Stomach (tissue), 9 donors: ENCODE results near the gene ISG20. TPM values are rescaled to one million over a fixed set of nuclear protein-coding genes. Genes with fewer than 3 reads are reported as not detected.

Experiments
- DNase-seq, 2 donors: peaks; one replicate each; pipeline versions ENCODE4 v3.0.0 to v3.0.0-alpha.2; 2013 to 2019
- H3K27ac ChIP-seq, 5 donors: fragments of 200-600 bp in 4 of 5; sonication (generic) in 4 of 5; one replicate each; pipeline ENCODE4 v1.5.1; 2013 to 2019; ENCODE audit warnings: mild to moderate bottlenecking in 1 of 5, moderate library complexity in 1 of 5
- H3K27me3 ChIP-seq, 3 donors: fragments of 200-600 bp; sonication (generic); one replicate each; pipeline ENCODE4 v1.5.1; 2017 to 2019; ENCODE audit warnings: mixed run types in 1 of 3
- H3K36me3 ChIP-seq, 4 donors: fragments of 200-600 bp; sonication (generic); 1 replicate in 3 of 4; 2 replicates in 1 of 4; pipeline ENCODE4 v1.5.1; 2016 to 2019
- H3K4me1 ChIP-seq, 4 donors: fragments of 200-600 bp; sonication (generic); one replicate each; pipeline ENCODE4 v1.5.1; 2016 to 2019
- H3K4me3 ChIP-seq, 4 donors: fragments of 200-600 bp; sonication (generic) in 3 of 4; one replicate each; pipeline ENCODE4 v1.5.1; 2016 to 2019; ENCODE audit warnings: mild to moderate bottlenecking in 1 of 4
- H3K9me3 ChIP-seq, 4 donors: fragments of 200-600 bp; sonication (generic); one replicate each; pipeline ENCODE4 v1.5.1; 2016 to 2019
- CTCF ChIP-seq, 7 experiments: fragments of 450-650 bp in 4 of 7; fragments of 200-600 bp in 3 of 7; sonication (generic) in 3 of 7; IDR thresholded peaks; one replicate each; pipeline ENCODE4 v1.5.1; 2016 to 2019; ENCODE audit warnings: antibody characterized with exemption in 7 of 7, control low read depth in 2 of 7, mild to moderate bottlenecking in 1 of 7
- EP300 ChIP-seq: sonication (generic); formaldehyde crosslinking; IDR thresholded peaks from one replicate; pipeline ENCODE4 v1.6.1; 2017; ENCODE audit warnings: antibody characterized with exemption
- POLR2A ChIP-seq, 4 donors: fragments of 450-650 bp; IDR thresholded peaks; one replicate each; pipeline ENCODE4 v1.6.1; 2016; ENCODE audit warnings: antibody characterized with exemption in 4 of 4, control low read depth in 2 of 4, mild to moderate bottlenecking in 1 of 4, moderate library complexity in 1 of 4
- POLR2AphosphoS5 ChIP-seq, 3 donors: sonication (generic); formaldehyde crosslinking; IDR thresholded peaks; one replicate each; pipeline ENCODE4 v1.6.1; 2016; ENCODE audit warnings: antibody characterized with exemption in 3 of 3
- WGBS, 5 donors: extraction: QIAGEN DNeasy Blood & Tissue Kit in 3 of 5; methylation state at CpG; one replicate each; pipeline versions ENCODE4 v1.1.5 to v1.1.7; 2013 to 2018; 5-methylcytosine and 5-hydroxymethylcytosine counted together
- intact Hi-C: fragments of 100-400 bp; cut with DNase I; formaldehyde crosslinking; loops from one replicate; pipeline ENCODE4 v1.15.1; 2023; ENCODE audit warnings: low total_unique reads
- polyA plus RNA-seq, 3 donors: library from polyadenylated mRNA; stranded (reverse); fragments of 200-250 nt; gene quantifications; one replicate each; pipeline ENCODE4 v1.2.3, GENCODE V29; 2013
- total RNA-seq, 5 donors: library from RNA; depleted of rRNA; stranded (reverse); fragments of >200 nt; gene quantifications; one replicate each; pipeline versions ENCODE4 v1.1.0 to v1.2.3, GENCODE V29; 2014 to 2016
- donor health status: healthy with polysubstance abuse.
- donor health status: Bipolar disorder and iron deficiency.
- donor health status: healthy.

Gene ISG20
- total and polyA plus RNA-seq, 8 donors = 15.6 to 137 (median 73.9) TPM

GRCh38 chr15:88620995-88621772 is 17.6 kb upstream of the ISG20 start, which contains the start of gene AEN:
Gene AEN (plus strand): TSS chr15:88621340. CDS start chr15:88626210, 4,870 bp downstream.
- 0 to 1% (median 0%) methylated on average over 19 to 71 of the region's 71 CpGs for WGBS, 5 donors
- intact Hi-C loops = no loop called here
- no peaks in the 10 kb centered on the region for H3K27me3 ChIP-seq
- no peaks in the 10 kb centered on the region for H3K9me3 ChIP-seq
- H3K4me1 ChIP-seq = peaks cover 30 to 52% (median 50%) of the 10 kb centered on the region in 4 donors
- peak; percentile 97 to 99 for DNase-seq
- TF ChIP-seq EP300 (no peak), POLR2AphosphoS5 (IDR thresholded peaks at IDR 0.05) (peak; percentile 34 to 84 (median 68)), CTCF (IDR thresholded peaks at IDR 0.05) (peak in 2 of 7 experiments; percentile 26 to 36)
- peaks cover 0 to 6% (median 3%) of the 10 kb centered on the region in 4 donors for H3K36me3 ChIP-seq
- H3K27ac ChIP-seq = peak within 1 kb of the TSS; percentile 82 to 95 (median 93)
- H3K4me3 ChIP-seq = peak within 1 kb of the TSS; percentile 80 to 99 (median 97)

GRCh38 chr15:88621789-88622604 is 16.8 kb upstream of the ISG20 start:
- peak overlapping the region; percentile 82 to 95 (median 93) for H3K27ac ChIP-seq
- peak overlapping the region; percentile 80 to 99 (median 97) for H3K4me3 ChIP-seq
- peak in 1 of 2 donors; percentile 55 for DNase-seq
- H3K36me3 ChIP-seq = peaks cover 3 to 14% (median 11%) of the 10 kb centered on the region in 4 donors
- H3K9me3 ChIP-seq = no peaks in the 10 kb centered on the region
- no peaks in the 10 kb centered on the region for H3K27me3 ChIP-seq
- peaks cover 30 to 59% (median 51%) of the 10 kb centered on the region in 4 donors for H3K4me1 ChIP-seq
- 8 to 14% (median 10%) methylated on average over 17 of the region's 17 CpGs for WGBS, 5 donors
- TF ChIP-seq POLR2AphosphoS5 (IDR thresholded peaks at IDR 0.05) = peak in 2 of 3 donors; percentile 8 to 13
- TF ChIP-seq EP300 = no peak
- intact Hi-C loops = no loop called here

- no peaks in the 10 kb centered on the region for H3K9me3 ChIP-seq
- peak overlapping the region; percentile 82 to 95 (median 93) for H3K27ac ChIP-seq
- no peaks in the 10 kb centered on the region for H3K27me3 ChIP-seq
- DNase-seq = no peak
- H3K4me3 ChIP-seq = peak overlapping the region; percentile 80 to 99 (median 97)
- TF ChIP-seq EP300 (no peak), POLR2AphosphoS5 (IDR thresholded peaks at IDR 0.05) (no peak), CTCF (IDR thresholded peaks at IDR 0.05) (no peak), POLR2A (IDR thresholded peaks at IDR 0.05) (no peak)
- peaks cover 30 to 64% (median 54%) of the 10 kb centered on the region in 4 donors for H3K4me1 ChIP-seq
- 12 to 49% (median 25%) methylated on average over 5 of the region's 5 CpGs for WGBS, 5 donors
- intact Hi-C loops = no loop called here
- H3K36me3 ChIP-seq = peaks cover 3 to 20% (median 17%) of the 10 kb centered on the region in 4 donors
Observed at GRCh38 chr15:88622605-88622975, 16.2 kb upstream of the ISG20 start.

- Histone ChIP-seq H3K9me3 (no peaks in the 10 kb centered on the region), H3K4me3 (peak overlapping the region in 2 of 4 donors; percentile 80 to 99), H3K4me1 (peaks cover 30 to 69% (median 55%) of the 10 kb centered on the region in 4 donors), H3K36me3 (peaks cover 3 to 24% (median 21%) of the 10 kb centered on the region in 4 donors), H3K27me3 (no peaks in the 10 kb centered on the region), H3K27ac (peak overlapping the region in 4 of 5 donors; percentile 92 to 95 (median 94))
- no peak for DNase-seq
- TF ChIP-seq POLR2AphosphoS5 (IDR thresholded peaks at IDR 0.05) (peak in 1 of 3 donors; percentile 16), EP300 (no peak)
- intact Hi-C loops = no loop called here
- 63 to 74% (median 73%) methylated on average over 2 of the region's 2 CpGs for WGBS, 5 donors
Observed at GRCh38 chr15:88623061-88623460, 15.8 kb upstream of the ISG20 start.

GRCh38 chr15:88623632-88624031 is 15.2 kb upstream of the ISG20 start:
- H3K27me3 ChIP-seq = no peaks in the 10 kb centered on the region
- no peak for TF ChIP-seq POLR2A (IDR thresholded peaks at IDR 0.05)
- no peak for TF ChIP-seq CTCF (IDR thresholded peaks at IDR 0.05)
- no peak for TF ChIP-seq EP300
- TF ChIP-seq POLR2AphosphoS5 (IDR thresholded peaks at IDR 0.05) = no peak
- H3K4me1 ChIP-seq = peaks cover 30 to 74% (median 55%) of the 10 kb centered on the region in 4 donors
- no peaks in the 10 kb centered on the region for H3K9me3 ChIP-seq
- H3K27ac ChIP-seq = peak overlapping the region; percentile 69 to 95 (median 93)
- intact Hi-C loops = no loop called here
- H3K36me3 ChIP-seq = peaks cover 3 to 30% (median 27%) of the 10 kb centered on the region in 4 donors
- WGBS, 5 donors = 85 to 96% (median 88%) methylated on average over 1 to 3 of the region's 3 CpGs
- H3K4me3 ChIP-seq = peak overlapping the region in 1 of 4 donors; percentile 99
- no peak for DNase-seq
